NT2/D1 (cell line): ENCODE data around the gene NKX6-2.

Experiments used
- SUZ12 ChIP-seq: IDR thresholded peaks from 2 replicates; pipeline ENCODE4 v1.6.1; 2011; ENCODE audit not compliant: insufficient read length, insufficient read depth; ENCODE audit errors: extremely low read depth
- YY1 ChIP-seq: IDR thresholded peaks from 2 replicates; pipeline ENCODE4 v1.6.1; 2011; ENCODE audit not compliant: insufficient read length, insufficient read depth
- ZNF274 ChIP-seq: IDR thresholded peaks from 2 replicates; pipeline ENCODE4 v1.6.1; 2011; ENCODE audit warnings: mild to moderate bottlenecking, low read depth, low read length

- TF ChIP-seq SUZ12 (no peak), YY1 (no peak), ZNF274 (no peak)
Measured at GRCh38 chr10:132813001-132813401, 27.1 kb upstream of the NKX6-2 start.
